ENCODE measurements around the gene NCSTN.

GRCh38 chr1:160344936-160345335, 1.8 kb downstream of the NCSTN start:
- TF ChIP-seq MXI1 (conservative IDR thresholded peaks at IDR 0.05; ENCODE audit: poor library complexity, severe bottlenecking), result no peak
- TF ChIP-seq, protein P1, sequence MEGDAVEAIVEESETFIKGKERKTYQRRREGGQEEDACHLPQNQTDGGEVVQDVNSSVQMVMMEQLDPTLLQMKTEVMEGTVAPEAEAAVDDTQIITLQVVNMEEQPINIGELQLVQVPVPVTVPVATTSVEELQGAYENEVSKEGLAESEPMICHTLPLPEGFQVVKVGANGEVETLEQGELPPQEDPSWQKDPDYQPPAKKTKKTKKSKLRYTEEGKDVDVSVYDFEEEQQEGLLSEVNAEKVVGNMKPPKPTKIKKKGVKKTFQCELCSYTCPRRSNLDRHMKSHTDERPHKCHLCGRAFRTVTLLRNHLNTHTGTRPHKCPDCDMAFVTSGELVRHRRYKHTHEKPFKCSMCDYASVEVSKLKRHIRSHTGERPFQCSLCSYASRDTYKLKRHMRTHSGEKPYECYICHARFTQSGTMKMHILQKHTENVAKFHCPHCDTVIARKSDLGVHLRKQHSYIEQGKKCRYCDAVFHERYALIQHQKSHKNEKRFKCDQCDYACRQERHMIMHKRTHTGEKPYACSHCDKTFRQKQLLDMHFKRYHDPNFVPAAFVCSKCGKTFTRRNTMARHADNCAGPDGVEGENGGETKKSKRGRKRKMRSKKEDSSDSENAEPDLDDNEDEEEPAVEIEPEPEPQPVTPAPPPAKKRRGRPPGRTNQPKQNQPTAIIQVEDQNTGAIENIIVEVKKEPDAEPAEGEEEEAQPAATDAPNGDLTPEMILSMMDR (IDR thresholded peaks at IDR 0.05; ENCODE audit: poor library complexity, severe bottlenecking), result no peak
